Fibroblast of villous mesenchyme (primary cell): ENCODE results near the gene SLC39A7. TPM values are rescaled to one million over a fixed set of nuclear protein-coding genes. Genes with fewer than 3 reads are reported as not detected.

ENCODE experiments used
- DNase-seq: peaks from one replicate; pipeline ENCODE4 v3.0.0-alpha.2; 2010; ENCODE audit warnings: low read depth
- H3K4me3 ChIP-seq: 2 replicates; pipeline ENCODE4 v1.5.1; 2011; ENCODE audit warnings: low read depth, mild to moderate bottlenecking, low read length
- CTCF ChIP-seq: IDR thresholded peaks from 2 replicates; pipeline ENCODE4 v1.5.1; 2012; ENCODE audit warnings: low read depth, mild to moderate bottlenecking, low read length; ENCODE audit not compliant: insufficient read depth
- small RNA-seq: library from RNA; depleted of rRNA; stranded (forward); fragments of <200 nt; gene quantifications from one replicate; pipeline ENCODE3, GENCODE V24; 2012
- total RNA-seq: library from RNA; depleted of rRNA; stranded (reverse); fragments of >200 nt; gene quantifications from 2 replicates; pipeline ENCODE4 v1.2.3, GENCODE V29; 2012

SLC39A7 gene
- total RNA-seq, 1 donor = 143 TPM

DNA sequence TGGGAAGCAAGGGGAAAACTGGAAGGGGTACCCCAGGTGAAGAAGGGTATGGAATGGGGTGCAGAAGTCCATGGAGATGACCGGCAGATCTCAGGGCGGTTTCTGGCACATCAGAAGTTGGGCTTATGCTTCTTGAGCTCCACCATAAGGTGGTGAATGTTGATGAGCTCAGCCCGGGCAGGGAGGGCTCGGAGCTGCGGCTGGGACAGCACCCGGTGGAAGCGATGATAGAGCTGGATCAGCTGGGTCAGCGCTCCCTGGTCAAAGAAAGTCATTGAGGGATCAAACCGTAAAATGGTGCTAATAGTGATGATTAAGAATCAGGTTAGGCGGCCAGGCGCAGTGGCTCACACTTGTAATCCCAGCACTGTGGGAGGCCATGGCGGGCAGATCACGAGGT is 50.1 kb downstream of the SLC39A7 start:
- no peak overlapping the region for H3K4me3 ChIP-seq
- TF ChIP-seq CTCF = no peak

GRCh38 chr6:33251395-33252012 is 50.8 kb downstream of the SLC39A7 start:
- no peak overlapping the region for H3K4me3 ChIP-seq
- TF ChIP-seq CTCF = no peak
- DNase-seq = no peak

More for the DNA sequence above, 50.1 kb downstream of the SLC39A7 start:
- no peak for DNase-seq

DNA sequence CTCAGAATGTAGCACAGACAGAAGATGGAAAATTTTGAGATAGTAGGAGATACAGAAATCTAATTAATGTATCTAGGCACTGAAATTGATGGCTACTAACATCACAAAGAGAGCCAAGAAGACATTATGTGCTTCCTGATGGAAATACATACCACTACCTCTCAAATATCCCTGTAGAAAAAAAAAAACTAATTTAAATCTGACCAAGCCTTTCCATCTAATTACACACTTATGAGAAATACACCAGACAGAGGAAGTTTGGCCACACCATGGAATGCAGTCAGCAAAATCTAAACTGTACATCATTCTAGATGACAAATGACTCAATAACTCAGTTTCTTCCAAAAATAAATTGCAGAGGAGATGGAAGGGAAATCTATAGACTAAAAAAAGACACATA is 52.1 kb downstream of the SLC39A7 start:
- no peak overlapping the region for H3K4me3 ChIP-seq
- DNase-seq = no peak
- TF ChIP-seq CTCF = no peak

Small RNA genes within 50 kb of the gene (small RNA-seq; reads per million reads assigned to genes)
- 0.28 reads per million for gene MIR219A1
- not detected for gene RNY4P10

Other genes starting within 250 kb of the SLC39A7 start
- 1.9 and 3.5 TPM in 2 replicates for gene HLA-DMA, start 247.8 kb upstream of the SLC39A7 start, total RNA-seq
- gene BRD2, start 232.3 kb upstream of the SLC39A7 start, total RNA-seq = 126 and 146 TPM in 2 replicates
- gene HLA-DOA, start 191.3 kb upstream of the SLC39A7 start, total RNA-seq = not detected in 2 replicates
- 0.43 and 0.97 TPM in 2 replicates for gene HLA-DPA1, start 127.2 kb upstream of the SLC39A7 start, total RNA-seq
- 5.5 and 9.1 TPM in 2 replicates for gene HLA-DPB1, start 124.9 kb upstream of the SLC39A7 start, total RNA-seq
- gene COL11A2, start 8.4 kb upstream of the SLC39A7 start, total RNA-seq = under 0.01 and 0.32 TPM in 2 replicates
- 16.8 and 22.5 TPM in 2 replicates for gene RXRB, start 202 bp upstream of the SLC39A7 start, total RNA-seq
- gene HSD17B8, start 3.8 kb downstream of the SLC39A7 start, total RNA-seq = 4.2 and 4.7 TPM in 2 replicates
- gene RING1, start 7.6 kb downstream of the SLC39A7 start, total RNA-seq = 27.2 and 43.8 TPM in 2 replicates
- gene VPS52, start 71.0 kb downstream of the SLC39A7 start, total RNA-seq = 35.4 and 38.9 TPM in 2 replicates
- 1,877 and 2,083 TPM in 2 replicates for gene RPS18, start 71.2 kb downstream of the SLC39A7 start, total RNA-seq
- gene B3GALT4, start 76.3 kb downstream of the SLC39A7 start, total RNA-seq = 2.6 and 5.5 TPM in 2 replicates
- 99.7 and 108 TPM in 2 replicates for gene WDR46, start 88.4 kb downstream of the SLC39A7 start, total RNA-seq
- 26.4 and 34.5 TPM in 2 replicates for gene PFDN6, start 88.7 kb downstream of the SLC39A7 start, total RNA-seq
- gene RGL2, start 98.1 kb downstream of the SLC39A7 start, total RNA-seq = 13.0 and 23.2 TPM in 2 replicates
- gene TAPBP, start 113.2 kb downstream of the SLC39A7 start, total RNA-seq = 125 and 132 TPM in 2 replicates
- gene ZBTB22, start 116.9 kb downstream of the SLC39A7 start, total RNA-seq = 14.8 and 16.0 TPM in 2 replicates
- 39.6 and 58.7 TPM in 2 replicates for gene DAXX, start 122.1 kb downstream of the SLC39A7 start, total RNA-seq
- gene KIFC1, start 191.0 kb downstream of the SLC39A7 start, total RNA-seq = 20.0 and 34.5 TPM in 2 replicates
- gene PHF1, start 210.1 kb downstream of the SLC39A7 start, total RNA-seq = 21.6 and 30.2 TPM in 2 replicates
- gene CUTA, start 217.2 kb downstream of the SLC39A7 start, total RNA-seq = 155 and 201 TPM in 2 replicates
- 6.4 and 7.8 TPM in 2 replicates for gene SYNGAP1, start 219.2 kb downstream of the SLC39A7 start, total RNA-seq